Psoas muscle (tissue), 8 donors: Measurements from ENCODE around the gene TGFBR3L. TPM values are rescaled to one million over a fixed set of nuclear protein-coding genes. Genes with fewer than 3 reads are reported as not detected.

Experiments
- ATAC-seq, 4 donors: fragments of 200-7000 bp; cut with Tn5 transposase; one replicate each; pipeline ENCODE4 v1.9.1; 2020; ENCODE audit warnings: moderate library complexity in 3 of 4, mild to moderate bottlenecking in 2 of 4
- DNase-seq, 2 donors: peaks; one replicate each; pipeline ENCODE4 v3.0.0-alpha.2; 2020
- H3K27ac ChIP-seq: fragments of 200-600 bp; one replicate; pipeline ENCODE4 v1.8.0; 2022
- H3K27me3 ChIP-seq, 3 donors: fragments of 200-600 bp in 1 of 3; one replicate each; pipeline versions ENCODE4 v1.6.1 to v1.8.0; 2013 to 2022; ENCODE audit warnings: low read length in 2 of 3, mild to moderate bottlenecking in 2 of 3, moderate library complexity in 1 of 3; ENCODE audit not compliant: insufficient read depth in 3 of 3
- H3K36me3 ChIP-seq, 2 donors: fragments of 200-600 bp in 1 of 2; one replicate each; pipeline versions ENCODE4 v1.6.1 to v1.8.0; 2013 to 2022; ENCODE audit warnings: low read depth in 1 of 2, mild to moderate bottlenecking in 1 of 2, moderate library complexity in 1 of 2; ENCODE audit not compliant: insufficient read depth in 1 of 2
- H3K4me1 ChIP-seq: fragments of 200-600 bp; one replicate; pipeline ENCODE4 v1.8.0; 2022
- H3K4me3 ChIP-seq: fragments of 200-600 bp; one replicate; pipeline ENCODE4 v1.8.0; 2022; ENCODE audit warnings: mild to moderate bottlenecking
- H3K9me3 ChIP-seq: fragments of 200-600 bp; one replicate; pipeline ENCODE4 v1.8.0; 2022
- WGBS, 3 donors: extraction: QIAGEN DNeasy Blood & Tissue Kit; methylation state at CpG; one replicate each; pipeline versions ENCODE4 v1.1.6 to v1.1.7; 2013; 5-methylcytosine and 5-hydroxymethylcytosine counted together
- intact Hi-C, 2 donors: fragments of 100-400 bp; cut with DNase I; formaldehyde crosslinking; loops; one replicate each; pipeline versions ENCODE4 v1.11.0 to v1.14.2; 2022
- polyA plus RNA-seq, 3 donors: library from polyadenylated mRNA; stranded (reverse); fragments of 200-250 nt; gene quantifications; one replicate each; pipeline ENCODE4 v1.2.3, GENCODE V29; 2013
- total RNA-seq, 4 donors: library from RNA; stranded (reverse); fragmentation: NEBNext Ultra II Directional in 2 of 4; extraction: Animal tissue kit (Norgen Biotek cat#: 25700) in 2 of 4; gene quantifications; one replicate each; pipeline versions ENCODE4 v1.2.1 to v1.2.4, GENCODE V29; 2021 to 2023
- TF ChIP-seq, protein P1 (sequence below): fragments of 200-600 bp; IDR thresholded peaks from one replicate; pipeline ENCODE4 v1.8.0; 2022; ENCODE audit warnings: antibody characterized with exemption
- donor health status: healthy with polysubstance abuse.
- donor health status: DM: no; HTN: no; CAD: no; lungs with moderate emphysema.
- donor health status: Bipolar disorder and iron deficiency.
- donor health status: healthy.
- donor health status: DM: yes; HTN: yes; CAD: no.
- donor health status: DM: no; HTN: no; CAD: no.
- donor health status: DM: no; HTN: no; CAD: no.
- donor health status: DM: yes; HTN: yes; CAD: no.

TGFBR3L gene
- total and polyA plus RNA-seq, 7 donors: 1.2 to 13.0 (median 4.5) TPM

DNA sequence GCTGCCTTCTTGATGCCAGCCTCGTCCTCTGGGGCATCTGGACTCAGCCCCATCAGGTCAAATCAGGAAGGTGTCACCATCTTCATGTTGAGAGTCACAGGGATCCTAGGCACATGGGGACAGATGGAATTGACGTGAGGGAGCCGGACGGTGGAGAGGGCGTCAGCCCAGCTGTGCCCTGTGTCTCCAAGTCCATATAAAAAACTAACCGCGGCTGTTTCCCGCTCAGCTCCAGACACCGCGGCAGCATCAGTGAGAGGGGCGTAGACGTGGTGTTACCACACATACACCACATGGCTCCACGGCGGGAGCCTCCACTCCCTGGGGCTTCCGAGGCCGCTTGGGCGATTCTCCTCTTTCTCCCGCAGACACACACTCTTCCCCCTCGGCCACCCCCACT lies 34.8 kb upstream of the TGFBR3L start:
- intact Hi-C loops: no loop called here
- no peak overlapping the region for H3K27ac ChIP-seq
- H3K4me3 ChIP-seq: no peak overlapping the region
- DNase-seq: no peak
- WGBS, 3 donors: 34 to 52% (median 39%) methylated on average over 19 of the region's 19 CpGs
- H3K9me3 ChIP-seq: no peaks in the 10 kb centered on the region
- no peaks in the 10 kb centered on the region for H3K36me3 ChIP-seq
- no peak for ATAC-seq
- H3K4me1 ChIP-seq: no peaks in the 10 kb centered on the region
- TF ChIP-seq, protein P1, sequence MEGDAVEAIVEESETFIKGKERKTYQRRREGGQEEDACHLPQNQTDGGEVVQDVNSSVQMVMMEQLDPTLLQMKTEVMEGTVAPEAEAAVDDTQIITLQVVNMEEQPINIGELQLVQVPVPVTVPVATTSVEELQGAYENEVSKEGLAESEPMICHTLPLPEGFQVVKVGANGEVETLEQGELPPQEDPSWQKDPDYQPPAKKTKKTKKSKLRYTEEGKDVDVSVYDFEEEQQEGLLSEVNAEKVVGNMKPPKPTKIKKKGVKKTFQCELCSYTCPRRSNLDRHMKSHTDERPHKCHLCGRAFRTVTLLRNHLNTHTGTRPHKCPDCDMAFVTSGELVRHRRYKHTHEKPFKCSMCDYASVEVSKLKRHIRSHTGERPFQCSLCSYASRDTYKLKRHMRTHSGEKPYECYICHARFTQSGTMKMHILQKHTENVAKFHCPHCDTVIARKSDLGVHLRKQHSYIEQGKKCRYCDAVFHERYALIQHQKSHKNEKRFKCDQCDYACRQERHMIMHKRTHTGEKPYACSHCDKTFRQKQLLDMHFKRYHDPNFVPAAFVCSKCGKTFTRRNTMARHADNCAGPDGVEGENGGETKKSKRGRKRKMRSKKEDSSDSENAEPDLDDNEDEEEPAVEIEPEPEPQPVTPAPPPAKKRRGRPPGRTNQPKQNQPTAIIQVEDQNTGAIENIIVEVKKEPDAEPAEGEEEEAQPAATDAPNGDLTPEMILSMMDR: no peak
- H3K27me3 ChIP-seq: peaks cover 0 to 15% (median 6%) of the 10 kb centered on the region in 3 donors

DNA sequence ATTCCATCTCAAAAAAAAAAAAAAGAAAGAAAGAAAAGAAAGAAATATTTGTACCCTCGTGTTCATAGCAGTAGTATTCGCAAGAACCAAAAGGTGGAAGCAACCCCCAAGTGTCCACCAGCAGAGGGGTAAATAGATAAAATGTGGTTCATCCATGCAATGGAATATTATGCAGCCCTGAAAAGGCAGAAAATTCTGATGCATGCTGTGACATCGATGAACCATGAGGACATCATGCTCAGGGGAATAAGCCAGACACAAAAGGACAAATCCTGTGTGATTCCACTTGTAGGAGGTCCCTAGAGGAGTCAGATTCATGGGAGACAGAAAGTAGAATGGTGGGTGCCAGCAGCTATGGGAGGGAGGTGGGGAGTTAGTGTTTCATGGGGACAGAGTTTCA lies 32.7 kb upstream of the TGFBR3L start:
- ATAC-seq (no peak), DNase-seq (no peak)
- no peak overlapping the region for H3K27ac ChIP-seq
- H3K4me3 ChIP-seq: no peak overlapping the region
- no peaks in the 10 kb centered on the region for H3K4me1 ChIP-seq
- TF ChIP-seq, protein P1: no peak
- intact Hi-C loops: no loop called here
- no peaks in the 10 kb centered on the region for H3K36me3 ChIP-seq
- H3K9me3 ChIP-seq: no peaks in the 10 kb centered on the region
- WGBS, 3 donors: 91 to 96% (median 94%) methylated on average over 3 of the region's 3 CpGs
- H3K27me3 ChIP-seq: peaks cover 0 to 6% (median 2%) of the 10 kb centered on the region in 3 donors

DNA sequence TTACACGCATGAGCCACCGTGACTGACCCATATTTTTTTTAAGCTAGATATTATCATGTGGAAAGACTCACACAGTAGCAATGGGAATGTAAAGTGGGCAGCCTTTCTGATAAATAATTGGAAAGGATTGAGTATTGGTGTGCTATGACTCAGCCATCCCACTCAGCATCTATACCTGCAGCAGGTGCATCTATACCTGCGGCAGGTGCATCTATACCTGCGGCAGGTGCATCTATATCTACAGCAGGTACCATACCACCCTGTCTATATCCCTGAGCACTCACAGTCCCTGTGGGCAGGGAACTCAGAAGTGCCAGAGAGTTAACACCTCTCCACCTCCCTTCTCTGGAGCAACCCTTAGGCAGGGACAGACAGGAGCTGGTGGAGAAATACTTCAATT lies 31.5 kb upstream of the TGFBR3L start:
- DNase-seq (no peak), ATAC-seq (no peak)
- Histone ChIP-seq H3K36me3 (no peaks in the 10 kb centered on the region), H3K27ac (no peak overlapping the region), H3K9me3 (no peaks in the 10 kb centered on the region), H3K4me3 (no peak overlapping the region), H3K27me3 (peaks cover 0 to 15% (median 2%) of the 10 kb centered on the region in 3 donors), H3K4me1 (no peaks in the 10 kb centered on the region)
- 70 to 87% (median 71%) methylated on average over 4 of the region's 4 CpGs for WGBS, 3 donors
- TF ChIP-seq, protein P1: no peak
- intact Hi-C loops: no loop called here

DNA sequence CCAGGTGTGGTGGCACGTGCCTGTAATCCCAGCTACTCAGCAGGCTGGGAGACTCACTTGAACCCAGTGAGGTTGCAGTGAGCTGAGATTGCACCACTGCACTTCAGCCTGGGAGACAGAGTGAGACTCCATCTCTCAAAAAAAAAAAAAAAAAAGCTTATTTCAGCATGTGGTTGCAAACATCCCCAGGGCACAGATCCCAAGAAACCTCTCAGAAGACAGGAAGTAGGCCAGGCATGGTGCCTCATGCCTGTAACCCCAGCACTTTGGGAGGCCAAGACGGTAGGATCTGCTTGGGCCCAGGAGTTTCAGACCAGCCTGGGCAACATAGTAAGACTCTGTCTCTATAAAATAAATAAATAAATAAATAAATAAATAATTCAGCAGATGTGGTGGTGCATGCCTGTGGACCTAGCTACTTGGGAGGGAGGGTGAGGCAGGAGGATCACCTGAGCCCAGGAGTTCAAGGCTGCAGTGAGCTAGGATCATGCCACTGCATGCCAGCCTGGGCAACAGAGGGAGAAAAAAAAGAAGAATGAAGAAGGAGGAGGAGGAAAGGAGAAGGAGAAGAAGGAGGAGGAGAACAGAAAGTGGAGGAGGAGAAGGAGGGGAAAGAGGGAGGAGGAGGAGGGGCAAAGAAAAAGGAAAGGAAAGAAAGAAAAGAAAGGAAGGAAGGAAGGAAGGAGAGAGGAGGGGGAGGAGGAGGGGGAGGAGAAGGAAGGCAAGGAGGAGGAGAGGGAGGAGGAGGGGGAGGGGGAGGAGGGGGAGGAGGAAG lies 30.6 kb upstream of the TGFBR3L start:
- 80 to 82% (median 80%) methylated on average over 2 of the region's 2 CpGs for WGBS, 3 donors
- Histone ChIP-seq H3K27me3 (peaks cover 0 to 23% (median 2%) of the 10 kb centered on the region in 3 donors), H3K9me3 (no peaks in the 10 kb centered on the region), H3K27ac (no peak overlapping the region), H3K4me1 (no peaks in the 10 kb centered on the region), H3K36me3 (no peaks in the 10 kb centered on the region), H3K4me3 (no peak overlapping the region)
- TF ChIP-seq, protein P1: no peak
- DNase-seq (no peak), ATAC-seq (no peak)
- intact Hi-C loops: no loop called here
